Measurements from ENCODE around the gene LRIG2.

LRIG2 gene

GRCh38 chr1:113036639-113037321, 36.2 kb upstream of the LRIG2 start:
- no peaks in the 10 kb centered on the region for H3K9me3 ChIP-seq (ENCODE audit: insufficient read depth, low read length)
- H3K27me3 ChIP-seq (ENCODE audit: low read length), result no peaks in the 10 kb centered on the region
- H3K4me2 ChIP-seq (ENCODE audit: low read depth, low read length, poor library complexity, severe bottlenecking), result no peak overlapping the region
- H3K9ac ChIP-seq (ENCODE audit: low read length), result no peak overlapping the region
- H3K27ac ChIP-seq (ENCODE audit: low read depth, low read length), result no peak overlapping the region
- H3K36me3 ChIP-seq (ENCODE audit: low read length), result no peaks in the 10 kb centered on the region
- no peak overlapping the region for H3K4me3 ChIP-seq (ENCODE audit: insufficient read depth, low read length, poor library complexity, severe bottlenecking)
- H3F3A ChIP-seq (ENCODE audit: insufficient read depth), result no peaks in the 10 kb centered on the region
- no peak for TF ChIP-seq EZH2phosphoT487 (conservative IDR thresholded peaks at IDR 0.05; ENCODE audit: low read length)
- TF ChIP-seq, protein P1, sequence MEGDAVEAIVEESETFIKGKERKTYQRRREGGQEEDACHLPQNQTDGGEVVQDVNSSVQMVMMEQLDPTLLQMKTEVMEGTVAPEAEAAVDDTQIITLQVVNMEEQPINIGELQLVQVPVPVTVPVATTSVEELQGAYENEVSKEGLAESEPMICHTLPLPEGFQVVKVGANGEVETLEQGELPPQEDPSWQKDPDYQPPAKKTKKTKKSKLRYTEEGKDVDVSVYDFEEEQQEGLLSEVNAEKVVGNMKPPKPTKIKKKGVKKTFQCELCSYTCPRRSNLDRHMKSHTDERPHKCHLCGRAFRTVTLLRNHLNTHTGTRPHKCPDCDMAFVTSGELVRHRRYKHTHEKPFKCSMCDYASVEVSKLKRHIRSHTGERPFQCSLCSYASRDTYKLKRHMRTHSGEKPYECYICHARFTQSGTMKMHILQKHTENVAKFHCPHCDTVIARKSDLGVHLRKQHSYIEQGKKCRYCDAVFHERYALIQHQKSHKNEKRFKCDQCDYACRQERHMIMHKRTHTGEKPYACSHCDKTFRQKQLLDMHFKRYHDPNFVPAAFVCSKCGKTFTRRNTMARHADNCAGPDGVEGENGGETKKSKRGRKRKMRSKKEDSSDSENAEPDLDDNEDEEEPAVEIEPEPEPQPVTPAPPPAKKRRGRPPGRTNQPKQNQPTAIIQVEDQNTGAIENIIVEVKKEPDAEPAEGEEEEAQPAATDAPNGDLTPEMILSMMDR (IDR thresholded peaks at IDR 0.05; ENCODE audit: insufficient read depth, low read length, poor library complexity, severe bottlenecking), result no peak
- H4K20me1 ChIP-seq (ENCODE audit: low read depth, low read length), result no peaks in the 10 kb centered on the region
- no peaks in the 10 kb centered on the region for H3K9me2 ChIP-seq (replicated peaks; ENCODE audit: insufficient read depth, low read length)
- H2AFZ ChIP-seq (ENCODE audit: low read depth, low read length, severe bottlenecking), result no peak overlapping the region
- H3K79me2 ChIP-seq (ENCODE audit: insufficient read depth, low read length), result no peaks in the 10 kb centered on the region

GRCh38 chr1:113040041-113040440, 33.0 kb upstream of the LRIG2 start:
- no peak overlapping the region for H3K9ac ChIP-seq (ENCODE audit: low read length)
- H3K79me2 ChIP-seq (ENCODE audit: insufficient read depth, low read length), result no peaks in the 10 kb centered on the region
- no peaks in the 10 kb centered on the region for H4K20me1 ChIP-seq (ENCODE audit: low read depth, low read length)
- TF ChIP-seq, protein P1 (IDR thresholded peaks at IDR 0.05; ENCODE audit: insufficient read depth, low read length, poor library complexity, severe bottlenecking), result no peak
- TF ChIP-seq EZH2phosphoT487 (conservative IDR thresholded peaks at IDR 0.05; ENCODE audit: low read length), result no peak
- H3K9me2 ChIP-seq (replicated peaks; ENCODE audit: insufficient read depth, low read length), result no peaks in the 10 kb centered on the region
- no peak overlapping the region for H3K4me3 ChIP-seq (ENCODE audit: insufficient read depth, low read length, poor library complexity, severe bottlenecking)
- no peak overlapping the region for H2AFZ ChIP-seq (ENCODE audit: low read depth, low read length, severe bottlenecking)
- no peak overlapping the region for H3K27ac ChIP-seq (ENCODE audit: low read depth, low read length)
- H3K27me3 ChIP-seq (ENCODE audit: low read length), result no peaks in the 10 kb centered on the region
- no peaks in the 10 kb centered on the region for H3K9me3 ChIP-seq (ENCODE audit: insufficient read depth, low read length)
- no peak overlapping the region for H3K4me2 ChIP-seq (ENCODE audit: low read depth, low read length, poor library complexity, severe bottlenecking)
- H3F3A ChIP-seq (ENCODE audit: insufficient read depth), result no peaks in the 10 kb centered on the region
- no peaks in the 10 kb centered on the region for H3K36me3 ChIP-seq (ENCODE audit: low read length)

DNA sequence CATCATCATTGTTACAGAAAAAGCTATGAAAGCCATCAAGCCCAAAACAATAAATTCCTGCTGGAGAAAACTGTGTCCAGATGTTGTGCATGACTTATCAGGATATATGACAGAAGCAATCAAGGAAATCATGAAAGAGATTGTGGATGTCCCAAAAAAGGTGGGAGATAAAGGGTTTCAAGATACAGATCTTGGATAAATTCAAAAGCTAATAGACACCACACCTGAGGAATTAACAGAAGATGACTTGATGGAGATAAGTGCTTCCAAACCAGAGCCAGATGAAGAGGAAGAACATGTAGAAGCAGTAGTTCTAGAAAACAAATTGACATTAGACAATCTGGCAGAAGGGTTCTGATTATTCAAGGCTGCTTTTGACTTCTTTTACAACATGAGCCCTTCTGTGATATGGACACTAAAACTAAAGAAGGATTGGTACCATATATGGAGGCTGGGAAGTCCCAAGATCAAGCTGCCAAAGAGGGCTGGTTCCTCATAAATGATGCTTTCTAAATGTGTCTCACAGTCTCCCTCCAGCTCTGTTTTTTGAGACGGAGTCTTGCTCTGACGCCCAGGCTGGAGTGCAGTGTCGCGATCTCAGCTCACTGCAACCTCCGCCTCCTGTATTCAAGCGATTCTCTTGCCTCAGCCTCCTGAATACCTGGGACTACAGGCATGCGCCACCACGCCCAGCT, 32.1 kb upstream of the LRIG2 start:
- Histone ChIP-seq H3K27me3 (ENCODE audit: low read length) (no peaks in the 10 kb centered on the region), H3K9ac (ENCODE audit: low read length) (no peak overlapping the region), H4K20me1 (ENCODE audit: low read depth, low read length) (no peaks in the 10 kb centered on the region), H3K4me2 (ENCODE audit: low read depth, low read length, poor library complexity, severe bottlenecking) (no peak overlapping the region), H3K9me3 (ENCODE audit: insufficient read depth, low read length) (no peaks in the 10 kb centered on the region), H3K79me2 (ENCODE audit: insufficient read depth, low read length) (no peaks in the 10 kb centered on the region), H3F3A (ENCODE audit: insufficient read depth) (no peaks in the 10 kb centered on the region), H3K36me3 (ENCODE audit: low read length) (no peaks in the 10 kb centered on the region), H3K27ac (ENCODE audit: low read depth, low read length) (no peak overlapping the region), H3K9me2 (replicated peaks; ENCODE audit: insufficient read depth, low read length) (no peaks in the 10 kb centered on the region), H3K4me3 (ENCODE audit: insufficient read depth, low read length, poor library complexity, severe bottlenecking) (no peak overlapping the region), H2AFZ (ENCODE audit: low read depth, low read length, severe bottlenecking) (no peak overlapping the region)
- no peak for TF ChIP-seq EZH2phosphoT487 (conservative IDR thresholded peaks at IDR 0.05; ENCODE audit: low read length)
- TF ChIP-seq, protein P1 (IDR thresholded peaks at IDR 0.05; ENCODE audit: insufficient read depth, low read length, poor library complexity, severe bottlenecking), result no peak
